Mesenteric fat pad (tissue), 1 donor: ENCODE results near the gene PCDHB9. TPM values are rescaled to one million over a fixed set of nuclear protein-coding genes. Genes with fewer than 3 reads are reported as not detected.
"Not testable (repeated sequence)": the region's sequence is repeated elsewhere in the genome, so short reads cannot be mapped to it uniquely, and the experiment has no call there.

Source experiments
- DNase-seq: peaks from one replicate; pipeline ENCODE4 v3.0.0-alpha.2; 2020; ENCODE audit warnings: low spot score
- long read RNA-seq: library from polyadenylated mRNA; unstranded; transcript quantifications from one replicate; pipeline ENCODE4 v2.0.0, GENCODE V29; 2020
- total RNA-seq: library from RNA; stranded (reverse); fragmentation: NEBNext Ultra II Directional; extraction: Animal tissue kit (Norgen Biotek cat#: 25700); gene quantifications from one replicate; pipeline ENCODE4 v1.2.1, GENCODE V29; 2021
- donor health status: DM: yes; HTN: yes; CAD: no.

PCDHB9 gene
- total RNA-seq, result 1.0 TPM
- long read RNA-seq, result 0 reads

DNA sequence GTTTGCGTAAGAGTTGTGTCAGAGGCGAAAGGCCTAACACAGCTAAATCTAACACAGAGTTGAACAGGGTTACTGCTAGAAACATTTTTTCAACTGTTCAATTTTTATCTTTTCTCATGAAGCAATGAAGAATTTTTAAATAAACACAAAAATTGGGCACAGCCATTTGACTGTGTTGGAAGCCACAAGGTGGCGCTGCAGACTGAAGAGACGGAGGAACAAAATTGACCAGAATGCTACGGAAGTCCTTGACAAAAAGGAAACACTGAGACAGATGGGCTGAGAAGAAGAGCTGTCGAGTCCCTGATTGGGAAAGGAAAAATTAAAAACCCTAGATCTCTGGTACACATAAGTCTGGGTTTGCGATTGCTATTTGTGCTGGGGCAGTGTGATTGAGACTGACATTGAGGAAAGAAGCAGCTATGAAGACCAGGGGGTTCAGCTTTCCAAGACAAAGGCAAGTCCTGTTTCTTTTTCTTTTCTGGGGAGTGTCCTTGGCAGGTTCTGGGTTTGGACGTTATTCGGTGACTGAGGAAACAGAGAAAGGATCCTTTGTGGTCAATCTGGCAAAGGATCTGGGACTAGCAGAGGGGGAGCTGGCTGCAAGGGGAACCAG lies at the start of gene PCDHB9:
Gene PCDHB9 (plus strand): TSS at position 265 of the 616 bp plus-strand sequence. CDS start 158 bp downstream, at position 423.
- no peak for DNase-seq

DNA sequence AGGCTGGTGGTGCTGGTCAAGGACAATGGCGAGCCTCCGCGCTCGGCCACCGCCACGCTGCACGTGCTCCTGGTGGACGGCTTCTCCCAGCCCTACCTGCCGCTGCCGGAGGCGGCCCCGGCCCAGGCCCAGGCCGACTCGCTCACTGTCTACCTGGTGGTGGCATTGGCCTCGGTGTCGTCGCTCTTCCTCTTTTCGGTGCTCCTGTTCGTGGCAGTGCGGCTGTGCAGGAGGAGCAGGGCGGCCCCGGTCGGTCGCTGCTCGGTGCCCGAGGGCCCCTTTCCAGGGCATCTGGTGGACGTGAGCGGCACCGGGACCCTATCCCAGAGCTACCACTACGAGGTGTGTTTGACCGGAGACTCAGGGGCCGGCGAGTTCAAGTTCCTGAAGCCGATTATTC lies 49.6 kb upstream of the PCDHB9 start:
- not testable (repeated sequence) for DNase-seq

DNA sequence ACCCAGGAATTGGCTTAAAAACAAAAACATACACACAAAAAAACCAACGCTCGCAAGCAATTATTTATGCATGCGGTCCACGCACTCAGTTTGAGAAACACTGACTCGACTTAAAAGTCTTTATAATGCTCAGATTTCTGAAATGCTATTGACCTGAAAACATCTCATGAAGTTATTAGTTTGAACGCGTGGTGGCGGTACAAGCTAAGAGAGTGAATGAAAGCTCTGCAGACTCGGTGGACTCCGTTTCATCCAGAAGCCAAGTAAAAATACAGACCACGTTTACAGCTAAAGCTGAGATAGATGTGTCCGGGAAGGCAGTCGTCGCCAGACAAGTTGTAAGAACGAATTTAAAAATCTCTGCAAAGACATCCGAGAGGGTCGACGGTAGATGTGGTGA lies 37.1 kb upstream of the PCDHB9 start, which contains the start of gene PCDHB6:
Gene PCDHB6 (plus strand): TSS at position 246 of the 400 bp plus-strand sequence. CDS start 201 bp downstream, outside the sequence.
- DNase-seq, result no peak

DNA sequence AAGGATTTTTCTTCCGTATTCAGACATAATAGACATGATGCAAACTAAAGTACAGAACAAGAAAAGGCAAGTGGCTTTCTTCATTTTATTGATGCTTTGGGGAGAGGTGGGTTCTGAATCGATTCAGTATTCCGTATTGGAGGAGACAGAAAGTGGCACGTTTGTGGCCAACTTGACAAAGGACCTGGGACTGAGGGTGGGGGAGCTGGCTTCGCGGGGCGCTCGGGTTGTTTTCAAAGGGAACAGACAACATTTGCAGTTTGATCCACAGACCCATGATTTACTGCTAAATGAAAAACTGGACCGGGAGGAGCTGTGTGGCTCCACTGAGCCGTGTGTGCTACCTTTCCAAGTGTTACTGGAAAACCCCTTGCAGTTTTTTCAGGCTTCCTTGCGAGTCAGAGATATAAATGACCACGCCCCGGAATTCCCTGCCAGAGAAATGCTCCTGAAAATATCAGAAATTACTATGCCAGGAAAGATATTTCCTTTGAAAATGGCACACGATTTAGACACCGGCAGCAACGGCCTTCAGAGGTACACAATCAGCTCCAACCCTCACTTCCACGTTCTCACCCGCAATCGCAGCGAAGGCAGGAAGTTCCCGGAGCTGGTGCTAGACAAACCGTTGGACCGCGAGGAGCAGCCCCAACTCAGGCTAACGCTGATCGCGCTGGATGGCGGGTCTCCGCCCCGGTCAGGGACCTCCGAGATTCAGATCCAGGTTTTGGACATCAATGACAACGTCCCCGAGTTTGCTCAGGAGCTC lies 36.6 kb upstream of the PCDHB9 start:
- no peak for DNase-seq

DNA sequence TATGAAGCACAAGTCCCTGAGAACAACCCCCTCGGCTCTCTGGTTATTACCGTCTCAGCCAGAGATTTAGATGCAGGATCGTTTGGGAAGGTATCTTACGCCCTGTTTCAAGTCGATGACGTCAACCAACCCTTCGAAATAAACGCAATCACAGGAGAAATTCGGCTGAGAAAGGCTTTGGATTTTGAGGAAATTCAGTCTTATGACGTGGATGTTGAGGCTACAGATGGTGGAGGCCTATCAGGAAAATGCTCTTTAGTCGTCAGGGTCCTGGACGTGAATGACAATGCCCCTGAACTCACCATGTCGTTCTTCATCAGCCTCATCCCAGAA lies 36.0 kb upstream of the PCDHB9 start:
- no peak for DNase-seq

DNA sequence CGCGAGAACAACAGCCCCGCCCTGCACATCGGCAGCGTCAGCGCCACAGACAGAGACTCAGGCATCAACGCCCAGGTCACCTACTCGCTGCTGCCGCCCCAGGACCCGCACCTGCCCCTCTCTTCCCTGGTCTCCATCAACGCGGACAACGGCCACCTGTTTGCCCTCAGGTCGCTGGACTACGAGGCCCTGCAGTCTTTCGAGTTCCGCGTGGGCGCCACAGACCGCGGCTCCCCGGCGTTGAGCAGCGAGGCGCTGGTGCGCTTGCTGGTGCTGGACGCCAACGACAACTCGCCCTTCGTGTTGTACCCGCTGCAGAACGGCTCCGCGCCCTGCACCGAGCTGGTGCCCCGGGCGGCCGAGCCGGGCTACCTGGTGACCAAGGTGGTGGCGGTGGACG lies 35.3 kb upstream of the PCDHB9 start:
- DNase-seq, result not testable (repeated sequence)

DNA sequence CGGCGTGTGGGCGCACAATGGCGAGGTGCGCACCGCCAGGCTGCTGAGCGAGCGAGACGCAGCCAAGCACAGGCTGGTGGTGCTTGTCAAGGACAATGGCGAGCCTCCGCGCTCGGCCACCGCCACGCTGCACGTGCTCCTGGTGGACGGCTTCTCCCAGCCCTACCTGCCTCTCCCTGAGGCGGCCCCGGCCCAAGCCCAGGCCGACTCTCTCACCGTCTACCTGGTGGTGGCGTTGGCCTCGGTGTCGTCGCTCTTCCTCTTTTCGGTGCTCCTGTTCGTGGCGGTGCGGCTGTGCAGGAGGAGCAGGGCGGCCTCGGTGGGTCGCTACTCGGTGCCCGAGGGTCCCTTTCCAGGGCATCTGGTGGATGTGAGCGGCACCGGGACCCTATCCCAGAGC lies 34.9 kb upstream of the PCDHB9 start:
- not testable (repeated sequence) for DNase-seq

DNA sequence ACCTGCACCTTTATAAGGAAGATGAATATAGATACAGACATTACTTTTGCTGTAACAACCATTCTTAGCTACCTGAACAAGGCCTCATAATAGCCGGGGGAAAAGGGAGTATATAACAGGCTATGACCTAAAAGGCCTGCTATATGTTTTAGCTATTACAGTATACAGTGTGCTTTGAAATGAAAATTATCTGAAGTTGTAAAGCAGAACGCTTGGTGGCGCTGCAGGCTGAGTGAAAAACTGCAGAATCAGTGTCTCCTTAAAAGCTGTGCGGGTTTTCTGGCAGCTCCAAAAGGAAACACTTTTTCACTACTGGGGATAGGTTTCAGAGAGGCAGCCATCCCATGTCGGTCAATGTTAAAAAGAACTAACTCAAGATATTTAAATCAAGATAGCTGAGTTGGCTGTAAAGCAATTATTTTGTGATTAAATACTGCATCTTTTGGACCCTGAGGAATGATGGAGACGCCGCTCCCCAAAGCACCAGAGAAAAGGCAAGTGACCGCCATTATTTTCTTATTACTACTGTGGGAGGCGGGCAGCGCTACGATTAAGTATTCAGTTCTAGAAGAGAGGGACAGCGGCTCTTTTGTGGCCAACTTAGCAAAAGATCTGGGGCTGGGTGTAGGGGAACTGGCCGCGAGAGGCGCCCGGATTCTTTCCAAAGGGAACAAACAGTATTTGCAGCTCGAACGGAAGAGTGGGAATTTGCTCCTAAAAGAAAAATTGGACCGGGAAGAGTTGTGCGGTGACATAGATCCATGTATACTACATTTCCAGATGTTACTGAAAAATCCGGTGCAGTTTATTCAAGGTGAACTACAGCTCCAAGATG lies 31.2 kb upstream of the PCDHB9 start:
- DNase-seq, result no peak

DNA sequence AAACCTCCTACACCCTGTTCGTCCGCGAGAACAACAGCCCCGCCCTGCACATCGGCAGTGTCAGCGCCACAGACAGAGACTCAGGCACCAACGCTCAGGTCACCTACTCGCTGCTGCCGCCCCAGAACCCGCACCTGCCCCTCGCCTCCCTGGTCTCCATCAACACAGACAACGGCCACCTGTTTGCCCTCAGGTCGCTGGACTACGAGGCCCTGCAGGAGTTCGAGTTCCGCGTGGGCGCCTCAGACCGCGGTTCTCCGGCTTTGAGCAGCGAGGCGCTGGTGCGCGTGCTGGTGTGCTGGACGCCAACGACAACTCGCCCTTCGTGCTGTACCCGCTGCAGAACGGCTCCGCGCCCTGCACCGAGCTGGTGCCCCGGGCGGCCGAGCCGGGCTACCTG lies 29.6 kb upstream of the PCDHB9 start:
- DNase-seq, result not testable (repeated sequence)

DNA sequence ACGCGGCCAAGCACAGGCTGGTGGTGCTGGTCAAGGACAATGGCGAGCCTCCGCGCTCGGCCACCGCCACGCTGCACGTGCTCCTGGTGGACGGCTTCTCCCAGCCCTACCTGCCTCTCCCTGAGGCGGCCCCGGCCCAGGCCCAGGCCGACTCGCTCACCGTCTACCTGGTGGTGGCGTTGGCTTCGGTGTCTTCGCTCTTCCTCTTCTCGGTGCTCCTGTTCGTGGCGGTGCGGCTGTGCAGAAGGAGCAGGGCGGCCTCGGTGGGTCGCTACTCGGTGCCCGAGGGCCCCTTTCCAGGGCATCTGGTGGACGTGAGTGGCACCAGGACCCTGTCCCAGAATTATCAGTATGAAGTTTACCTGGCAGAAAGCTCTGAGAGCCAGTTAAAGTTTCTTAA lies 29.1 kb upstream of the PCDHB9 start:
- not testable (repeated sequence) for DNase-seq

DNA sequence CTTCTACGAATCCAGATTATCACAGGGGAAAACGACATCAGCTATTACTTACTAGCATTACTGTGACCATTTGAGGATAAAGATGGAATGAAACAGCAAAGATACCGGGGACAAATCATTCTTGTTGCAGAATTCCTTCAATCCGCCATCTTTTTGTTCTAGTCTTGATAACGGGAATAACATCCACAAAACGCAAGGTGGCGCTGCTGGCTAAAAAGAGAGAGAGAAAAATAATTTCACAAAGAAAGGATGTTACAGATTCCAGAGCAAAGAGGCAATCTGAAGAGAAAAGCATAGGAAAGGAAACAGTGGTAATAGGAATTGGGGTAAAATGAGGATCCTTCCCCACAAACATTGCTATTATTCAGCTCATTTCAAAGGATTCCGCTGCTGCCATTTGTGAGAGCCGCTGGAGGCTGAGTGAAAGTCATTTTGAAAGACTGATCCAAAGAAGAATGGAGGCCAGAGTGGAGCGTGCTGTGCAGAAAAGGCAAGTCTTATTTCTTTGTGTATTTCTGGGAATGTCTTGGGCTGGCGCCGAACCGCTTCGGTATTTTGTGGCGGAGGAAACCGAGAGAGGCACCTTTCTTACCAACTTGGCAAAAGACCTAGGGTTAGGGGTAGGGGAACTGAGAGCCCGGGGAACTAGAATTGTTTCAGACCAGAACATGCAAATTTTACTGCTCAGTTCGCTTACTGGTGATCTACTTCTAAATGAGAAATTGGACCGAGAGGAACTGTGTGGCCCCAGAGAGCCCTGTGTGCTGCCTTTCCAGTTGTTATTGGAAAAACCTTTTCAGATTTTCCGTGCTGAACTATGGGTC lies 14.4 kb upstream of the PCDHB9 start, which contains the start of gene PCDHB7:
Gene PCDHB7 (plus strand): TSS at position 264 of the 824 bp plus-strand sequence. CDS start 192 bp downstream, at position 456.
- no peak for DNase-seq

DNA sequence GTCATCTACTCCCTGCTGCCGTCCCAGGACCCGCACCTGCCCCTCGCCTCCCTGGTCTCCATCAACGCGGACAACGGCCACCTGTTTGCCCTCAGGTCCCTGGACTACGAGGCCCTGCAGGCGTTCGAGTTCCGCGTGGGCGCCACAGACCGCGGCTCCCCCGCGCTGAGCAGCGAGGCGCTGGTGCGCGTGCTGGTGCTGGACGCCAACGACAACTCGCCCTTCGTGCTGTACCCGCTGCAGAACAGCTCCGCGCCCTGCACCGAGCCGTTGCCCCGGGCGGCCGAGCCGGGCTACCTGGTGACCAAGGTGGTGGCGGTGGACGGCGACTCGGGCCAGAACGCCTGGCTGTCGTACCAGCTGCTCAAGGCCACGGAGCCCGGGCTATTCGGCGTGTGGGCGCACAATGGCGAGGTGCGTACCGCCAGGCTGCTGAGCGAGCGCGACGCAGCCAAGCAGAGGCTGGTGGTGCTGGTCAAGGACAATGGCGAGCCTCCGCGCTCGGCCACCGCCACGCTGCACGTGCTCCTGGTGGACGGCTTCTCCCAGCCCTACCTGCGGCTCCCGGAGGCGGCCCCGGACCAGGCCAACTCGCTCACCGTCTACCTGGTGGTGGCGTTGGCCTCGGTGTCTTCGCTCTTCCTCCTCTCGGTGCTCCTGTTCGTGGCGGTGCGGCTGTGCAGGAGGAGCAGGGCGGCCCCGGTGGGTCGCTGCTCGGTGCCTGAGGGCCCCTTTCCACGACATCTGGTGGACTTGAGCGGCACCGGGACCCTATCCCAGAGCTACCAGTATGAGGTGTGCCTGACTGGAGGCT lies 12.5 kb upstream of the PCDHB9 start:
- not testable (repeated sequence) for DNase-seq

DNA sequence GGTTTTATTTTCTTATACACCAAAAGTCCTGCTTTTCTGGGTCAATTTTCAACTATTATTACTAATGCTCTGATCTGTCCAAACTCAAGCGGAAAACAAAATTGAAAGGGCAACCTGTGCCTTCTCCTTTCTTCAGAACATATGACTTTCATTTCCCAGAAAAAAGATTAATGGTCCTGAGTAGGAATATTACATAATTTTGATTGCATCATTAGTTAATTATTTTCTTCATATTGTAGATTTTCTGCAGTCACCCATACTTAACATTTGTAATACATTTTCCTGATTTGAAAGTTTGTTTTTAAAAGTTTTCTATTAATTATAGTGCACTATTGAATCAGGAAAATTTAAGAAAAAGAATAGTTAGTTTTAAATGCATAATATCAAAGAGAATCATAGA lies 11.0 kb upstream of the PCDHB9 start:
- no peak for DNase-seq

DNA sequence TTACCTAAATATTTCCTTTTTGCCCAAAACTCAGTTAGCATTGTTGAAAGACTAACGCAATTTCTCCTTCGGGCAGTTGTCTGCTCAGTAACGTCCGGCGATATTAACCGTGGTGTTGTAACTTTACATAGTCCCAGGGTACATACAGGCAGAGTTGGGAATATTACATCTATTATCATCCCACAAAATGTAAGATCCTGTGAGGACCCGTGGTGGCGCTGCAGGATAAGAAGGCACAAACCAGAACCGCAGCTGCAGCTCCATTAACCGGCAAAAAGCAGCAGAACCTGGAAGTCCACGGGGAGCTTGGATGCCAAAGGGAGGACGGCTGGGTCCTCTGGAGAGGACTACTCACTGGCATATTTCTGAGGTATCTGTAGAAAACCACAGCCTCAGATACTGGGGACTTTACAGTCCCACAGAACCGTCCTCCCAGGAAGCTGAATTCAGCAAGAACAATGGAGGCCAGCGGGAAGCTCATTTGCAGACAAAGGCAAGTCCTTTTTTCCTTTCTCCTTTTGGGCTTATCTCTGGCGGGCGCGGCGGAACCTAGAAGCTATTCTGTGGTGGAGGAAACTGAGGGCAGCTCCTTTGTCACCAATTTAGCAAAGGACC lies 9.3 kb upstream of the PCDHB9 start, which contains the start of gene PCDHB8:
Gene PCDHB8 (plus strand): TSS at position 214 of the 615 bp plus-strand sequence. CDS start 245 bp downstream, at position 459.
- DNase-seq, result not testable (repeated sequence)

DNA sequence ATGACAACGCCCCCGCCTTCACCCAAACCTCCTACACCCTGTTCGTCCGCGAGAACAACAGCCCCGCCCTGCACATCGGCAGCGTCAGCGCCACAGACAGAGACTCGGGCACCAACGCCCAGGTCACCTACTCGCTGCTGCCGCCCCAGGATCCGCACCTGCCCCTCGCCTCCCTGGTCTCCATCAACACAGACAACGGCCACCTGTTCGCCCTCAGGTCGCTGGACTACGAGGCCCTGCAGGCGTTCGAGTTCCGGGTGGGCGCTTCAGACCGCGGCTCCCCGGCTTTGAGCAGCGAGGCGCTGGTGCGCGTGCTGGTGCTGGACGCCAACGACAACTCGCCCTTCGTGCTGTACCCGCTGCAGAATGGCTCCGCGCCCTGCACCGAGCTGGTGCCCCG lies 7.6 kb upstream of the PCDHB9 start:
- DNase-seq, result not testable (repeated sequence)

DNA sequence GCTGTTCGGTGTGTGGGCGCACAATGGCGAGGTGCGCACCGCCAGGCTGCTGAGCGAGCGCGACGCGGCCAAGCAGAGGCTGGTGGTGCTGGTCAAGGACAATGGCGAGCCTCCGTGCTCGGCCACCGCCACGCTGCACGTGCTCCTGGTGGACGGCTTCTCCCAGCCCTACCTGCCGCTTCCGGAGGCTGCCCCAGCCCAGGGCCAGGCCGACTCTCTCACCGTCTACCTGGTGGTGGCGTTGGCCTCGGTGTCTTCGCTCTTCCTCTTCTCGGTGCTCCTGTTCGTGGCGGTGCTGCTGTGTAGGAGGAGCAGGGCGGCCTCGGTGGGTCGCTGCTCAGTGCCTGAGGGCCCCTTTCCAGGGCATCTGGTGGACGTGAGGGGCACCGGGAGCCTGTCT lies 7.1 kb upstream of the PCDHB9 start:
- not testable (repeated sequence) for DNase-seq

DNA sequence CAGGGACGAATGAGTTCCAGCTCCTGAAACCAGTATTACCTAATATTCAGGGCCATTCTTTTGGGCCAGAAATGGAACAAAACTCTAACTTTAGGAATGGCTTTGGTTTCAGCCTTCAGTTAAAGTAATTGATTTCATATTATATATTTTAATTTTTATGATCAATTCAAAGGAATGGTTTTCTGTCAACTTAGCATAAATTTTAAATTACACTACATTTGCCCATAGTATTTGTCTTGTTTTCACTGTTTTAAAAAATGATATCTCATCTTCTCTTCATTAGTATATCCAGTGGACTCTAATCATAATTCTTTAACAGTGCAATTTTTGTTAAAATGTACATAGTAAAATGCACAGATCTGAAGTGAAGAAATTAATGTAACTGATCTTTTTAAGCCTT lies 6.6 kb upstream of the PCDHB9 start:
- no peak for DNase-seq

DNA sequence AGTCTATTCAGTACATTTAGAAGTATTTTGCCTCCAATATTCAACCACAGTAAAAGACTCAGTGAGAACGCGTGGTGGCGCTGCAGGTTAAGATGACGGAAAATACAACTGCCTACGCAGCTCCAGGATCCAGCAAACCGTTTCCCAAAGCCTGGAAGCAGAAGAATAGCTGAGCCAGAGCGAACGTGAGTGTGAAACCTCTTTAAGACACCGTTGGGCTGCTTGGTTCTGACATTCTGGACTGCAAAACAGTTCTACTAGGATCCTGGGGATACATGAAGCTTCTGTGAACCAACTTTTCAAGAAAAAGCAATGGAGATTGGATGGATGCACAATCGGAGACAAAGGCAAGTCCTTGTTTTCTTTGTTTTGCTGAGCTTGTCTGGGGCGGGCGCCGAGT lies 4.7 kb upstream of the PCDHB9 start, which contains the start of gene PCDHB16:
Gene PCDHB16 (plus strand): TSS at position 140 of the 400 bp plus-strand sequence. CDS start 173 bp downstream, at position 313.
- DNase-seq, result no peak
